ENCODE measurements around the gene IGSF6.

GRCh38 chr16:21664801-21665492 lies 12.5 kb upstream of the IGSF6 start:
- TF ChIP-seq GATA2 (IDR thresholded peaks at IDR 0.05; ENCODE audit: low read depth, low read length), result no peak
- no peak for TF ChIP-seq GATA3 (IDR thresholded peaks at IDR 0.05; ENCODE audit: low read depth, low read length)

Measured in SH-SY5Y (cell line).